NCI-H2227 (cell line): Measurements from ENCODE around the gene PSMG4.

Source experiments
- DNase-seq: peaks from one replicate; lab custom pipeline; 2025; ENCODE audit not compliant: unreplicated experiment; lab: John Stamatoyannopoulos, UW

Gene PSMG4

GRCh38 chr6:3250231-3250675, 8.5 kb upstream of the PSMG4 start:
- DNase-seq = no peak

- DNase-seq = peak; percentile 89
These were observed 7.1 kb upstream of the PSMG4 start for GRCh38 chr6:3251462-3252314.

- peak; percentile 40 for DNase-seq
These were observed 6.4 kb upstream of the PSMG4 start for GRCh38 chr6:3252369-3252768.

- DNase-seq = no peak
These were observed 5.7 kb upstream of the PSMG4 start for GRCh38 chr6:3252861-3253596.

GRCh38 chr6:3253597-3253961, 5.2 kb upstream of the PSMG4 start:
- no peak for DNase-seq

- DNase-seq = no peak
These were observed 546 bp upstream of the PSMG4 start for GRCh38 chr6:3258201-3258600.

GRCh38 chr6:3259491-3259958, 778 bp downstream of the PSMG4 start:
- DNase-seq = peak; percentile 61

- DNase-seq = no peak
These were observed 1.5 kb downstream of the PSMG4 start for GRCh38 chr6:3260296-3260695.

GRCh38 chr6:3260772-3261517, 2.2 kb downstream of the PSMG4 start:
- DNase-seq = no peak

- no peak for DNase-seq
These were observed 2.7 kb downstream of the PSMG4 start for GRCh38 chr6:3261518-3261820.

- DNase-seq = no peak
These were observed 3.2 kb downstream of the PSMG4 start for GRCh38 chr6:3261921-3262320.

- DNase-seq = no peak
These were observed 4.3 kb downstream of the PSMG4 start for GRCh38 chr6:3263096-3263495.

- DNase-seq = no peak
These were observed 5.6 kb downstream of the PSMG4 start for GRCh38 chr6:3264356-3264755.

GRCh38 chr6:3265671-3266070, 6.9 kb downstream of the PSMG4 start:
- no peak for DNase-seq

- no peak for DNase-seq
These were observed 7.4 kb downstream of the PSMG4 start for GRCh38 chr6:3266170-3266569.

GRCh38 chr6:3267162-3267561, 8.4 kb downstream of the PSMG4 start:
- DNase-seq = no peak

- no peak for DNase-seq
These were observed 9.9 kb downstream of the PSMG4 start for GRCh38 chr6:3268680-3269079.

- no peak for DNase-seq
These were observed 10.7 kb downstream of the PSMG4 start for GRCh38 chr6:3269281-3269975.

GRCh38 chr6:3270258-3270657, 11.5 kb downstream of the PSMG4 start:
- DNase-seq = no peak

- no peak for DNase-seq
These were observed 13.0 kb downstream of the PSMG4 start for GRCh38 chr6:3271756-3272155.

GRCh38 chr6:3272911-3273547, 14.3 kb downstream of the PSMG4 start:
- no peak for DNase-seq
